ENCODE results near the gene SOCS6. TPM values are rescaled to one million over a fixed set of nuclear protein-coding genes. Genes with fewer than 3 reads are reported as not detected.

SOCS6 gene
- total and polyA plus RNA-seq, 2 donors (not counting 1 experiment from before 2014, with no cell fraction given), result 0.25 to 0.99 TPM

GRCh38 chr18:70301667-70302066 lies 12.8 kb downstream of the SOCS6 start:
- no peak for DNase-seq
- no peaks in the 10 kb centered on the region for H3K4me1 ChIP-seq (ENCODE audit: control insufficient read depth in 2 of 2, insufficient read depth in 2 of 2, low read length in 2 of 2)
- intact Hi-C loops (cut with micrococcal nuclease), result no loop called here
- POLR2A ChIA-PET, result no interaction called here
- H3K36me3 ChIP-seq (replicated peaks in 1 of 2; ENCODE audit: control extremely low read depth in 1 of 2, control insufficient read depth in 1 of 2, extremely low read depth in 1 of 2, insufficient read depth in 2 of 2, low read length in 1 of 2), result no peaks in the 10 kb centered on the region
- no peak overlapping the region for H2AFZ ChIP-seq (ENCODE audit: insufficient read depth, low read depth, low read length, poor library complexity, severe bottlenecking)
- 95% methylated on average over 5 of the region's 5 CpGs for WGBS (ENCODE audit: insufficient coverage)
- no peaks in the 10 kb centered on the region for H3K27me3 ChIP-seq (replicated peaks in 1 of 4; ENCODE audit: control extremely low read depth in 1 of 4, control insufficient read depth in 3 of 4, insufficient read depth in 4 of 4, low read length in 3 of 4)
- CTCF ChIA-PET, result no interaction called here
- H3K4me2 ChIP-seq (replicated peaks; ENCODE audit: low read depth, low read length, poor library complexity, severe bottlenecking), result no peak overlapping the region
- TF ChIP-seq CTCF (IDR thresholded peaks at IDR 0.05) (no peak), EZH2 (IDR thresholded peaks at IDR 0.05; ENCODE audit: borderline replicate concordance, insufficient read depth, low read depth, low read length, poor library complexity, severe bottlenecking) (no peak)
- Mint-ChIP-seq H3K4me1 (no peaks in the 10 kb centered on the region), H3K9me3 (ENCODE audit: insufficient read depth) (no peaks in the 10 kb centered on the region), H3K27me3 (no peaks in the 10 kb centered on the region), H3K27ac (no peak overlapping the region), H3K4me3 (no peak overlapping the region)
- no peaks in the 10 kb centered on the region for H3K79me2 ChIP-seq (ENCODE audit: control insufficient read depth, insufficient read depth, low read length)
- H3K9ac ChIP-seq (ENCODE audit: low read length), result no peak overlapping the region
- ATAC-seq (ENCODE audit: low read depth), result no peak
- H3K4me3 ChIP-seq (ENCODE audit: control extremely low read depth in 1 of 5, extremely low read depth in 1 of 5, insufficient read depth in 1 of 5, low read depth in 2 of 5, low read length in 4 of 5), result no peak overlapping the region
- no peaks in the 10 kb centered on the region for H4K20me1 ChIP-seq (ENCODE audit: control insufficient read depth, insufficient read depth, low read length, poor library complexity, severe bottlenecking)
- H3K9me3 ChIP-seq (ENCODE audit: control extremely low read depth in 1 of 3, control insufficient read depth in 2 of 3, insufficient read depth in 1 of 3, low read length in 2 of 3), result no peaks in the 10 kb centered on the region
- no peak overlapping the region for H3K27ac ChIP-seq (ENCODE audit: low read length in 2 of 2)

GRCh38 chr18:70308555-70309294 lies 19.9 kb downstream of the SOCS6 start:
- ATAC-seq (ENCODE audit: low read depth), result no peak
- CTCF ChIA-PET, result no interaction called here
- H3K4me1 Mint-ChIP-seq, result no peaks in the 10 kb centered on the region
- intact Hi-C loops (cut with micrococcal nuclease), result no loop called here
- Histone ChIP-seq H4K20me1 (ENCODE audit: control insufficient read depth, insufficient read depth, low read length, poor library complexity, severe bottlenecking) (no peaks in the 10 kb centered on the region), H3K4me1 (ENCODE audit: control insufficient read depth in 2 of 2, insufficient read depth in 2 of 2, low read length in 2 of 2) (no peaks in the 10 kb centered on the region), H3K9me3 (ENCODE audit: control extremely low read depth in 1 of 3, control insufficient read depth in 2 of 3, insufficient read depth in 1 of 3, low read length in 2 of 3) (peaks cover 0 to 3% (median 0%) of the 10 kb centered on the region in 3 donors), H3K36me3 (replicated peaks in 1 of 2; ENCODE audit: control extremely low read depth in 1 of 2, control insufficient read depth in 1 of 2, extremely low read depth in 1 of 2, insufficient read depth in 2 of 2, low read length in 1 of 2) (no peaks in the 10 kb centered on the region), H3K27ac (ENCODE audit: low read length in 2 of 2) (no peak overlapping the region), H3K4me3 (ENCODE audit: control extremely low read depth in 1 of 5, extremely low read depth in 1 of 5, insufficient read depth in 1 of 5, low read depth in 2 of 5, low read length in 4 of 5) (no peak overlapping the region), H2AFZ (ENCODE audit: insufficient read depth, low read depth, low read length, poor library complexity, severe bottlenecking) (no peak overlapping the region), H3K79me2 (ENCODE audit: control insufficient read depth, insufficient read depth, low read length) (no peaks in the 10 kb centered on the region), H3K27me3 (replicated peaks in 1 of 4; ENCODE audit: control extremely low read depth in 1 of 4, control insufficient read depth in 3 of 4, insufficient read depth in 4 of 4, low read length in 3 of 4) (no peaks in the 10 kb centered on the region), H3K4me2 (replicated peaks; ENCODE audit: low read depth, low read length, poor library complexity, severe bottlenecking) (no peak overlapping the region), H3K9ac (ENCODE audit: low read length) (no peak overlapping the region)
- WGBS (ENCODE audit: insufficient coverage), result no CpG with 5 or more reads among the region's 1 CpG
- H3K27me3 Mint-ChIP-seq, result no peaks in the 10 kb centered on the region
- DNase-seq, result no peak
- H3K27ac Mint-ChIP-seq, result no peak overlapping the region
- TF ChIP-seq CTCF (IDR thresholded peaks at IDR 0.05) (no peak), EZH2 (IDR thresholded peaks at IDR 0.05; ENCODE audit: borderline replicate concordance, insufficient read depth, low read depth, low read length, poor library complexity, severe bottlenecking) (no peak)
- POLR2A ChIA-PET, result no interaction called here
- no peak overlapping the region for H3K4me3 Mint-ChIP-seq
- peaks cover 3% of the 10 kb centered on the region for H3K9me3 Mint-ChIP-seq (ENCODE audit: insufficient read depth)

Data from B cell (primary cell).